HG03575 (cell line): ENCODE measurements around the gene RASAL2.
A peak's percentile ranks its signal among the peaks of the same experiment; 100 is the strongest.
"Not testable (repeated sequence)": the region's sequence is repeated elsewhere in the genome, so short reads cannot be mapped to it uniquely, and the experiment has no call there.

Source experiments
- ATAC-seq: cut with Tn5 transposase; IDR thresholded peaks from one replicate; pipeline ENCODE4 v1.9.1; 2021; ENCODE audit not compliant: unreplicated experiment, insufficient number of reproducible peaks, low FRiP score; ENCODE audit errors: extremely low read depth

Gene RASAL2

GRCh38 chr1:178066296-178066907 is 27.5 kb upstream of the RASAL2 start:
- no peak for ATAC-seq

- peak; percentile 96 for ATAC-seq
These were observed 26.8 kb upstream of the RASAL2 start for GRCh38 chr1:178066908-178067614.

GRCh38 chr1:178071811-178072210 is 22.1 kb upstream of the RASAL2 start:
- ATAC-seq = no peak

- no peak for ATAC-seq
These were observed 21.6 kb upstream of the RASAL2 start for GRCh38 chr1:178072326-178072725.

- ATAC-seq = no peak
These were observed 18.6 kb upstream of the RASAL2 start for GRCh38 chr1:178075333-178075732.

GRCh38 chr1:178076607-178077006 is 17.3 kb upstream of the RASAL2 start:
- no peak for ATAC-seq

- no peak for ATAC-seq
These were observed 16.0 kb upstream of the RASAL2 start for GRCh38 chr1:178077917-178078316.

- ATAC-seq = no peak
These were observed 7.6 kb upstream of the RASAL2 start for GRCh38 chr1:178086294-178086693.

- no peak for ATAC-seq
These were observed 7.1 kb upstream of the RASAL2 start for GRCh38 chr1:178086766-178087165.

GRCh38 chr1:178088651-178089050 is 5.3 kb upstream of the RASAL2 start:
- no peak for ATAC-seq

GRCh38 chr1:178091454-178091853 is 2.5 kb upstream of the RASAL2 start:
- not testable (repeated sequence) for ATAC-seq

GRCh38 chr1:178091986-178092745 is 1.7 kb upstream of the RASAL2 start:
- no peak for ATAC-seq

- no peak for ATAC-seq
These were observed 918 bp upstream of the RASAL2 start for GRCh38 chr1:178092878-178093493.

- no peak for ATAC-seq
These were observed 382 bp upstream of the RASAL2 start for GRCh38 chr1:178093494-178093950.

- ATAC-seq = no peak
These were observed 1.1 kb downstream of the RASAL2 start for GRCh38 chr1:178094739-178095645.

- ATAC-seq = no peak
These were observed 2.5 kb downstream of the RASAL2 start for GRCh38 chr1:178096421-178096820.

- ATAC-seq = no peak
These were observed 4.4 kb downstream of the RASAL2 start for GRCh38 chr1:178098262-178098661.

GRCh38 chr1:178101266-178101630 is 7.3 kb downstream of the RASAL2 start:
- ATAC-seq = no peak

GRCh38 chr1:178101654-178102053 is 7.8 kb downstream of the RASAL2 start:
- no peak for ATAC-seq
